ENCODE data around the gene STK10.

DNA sequence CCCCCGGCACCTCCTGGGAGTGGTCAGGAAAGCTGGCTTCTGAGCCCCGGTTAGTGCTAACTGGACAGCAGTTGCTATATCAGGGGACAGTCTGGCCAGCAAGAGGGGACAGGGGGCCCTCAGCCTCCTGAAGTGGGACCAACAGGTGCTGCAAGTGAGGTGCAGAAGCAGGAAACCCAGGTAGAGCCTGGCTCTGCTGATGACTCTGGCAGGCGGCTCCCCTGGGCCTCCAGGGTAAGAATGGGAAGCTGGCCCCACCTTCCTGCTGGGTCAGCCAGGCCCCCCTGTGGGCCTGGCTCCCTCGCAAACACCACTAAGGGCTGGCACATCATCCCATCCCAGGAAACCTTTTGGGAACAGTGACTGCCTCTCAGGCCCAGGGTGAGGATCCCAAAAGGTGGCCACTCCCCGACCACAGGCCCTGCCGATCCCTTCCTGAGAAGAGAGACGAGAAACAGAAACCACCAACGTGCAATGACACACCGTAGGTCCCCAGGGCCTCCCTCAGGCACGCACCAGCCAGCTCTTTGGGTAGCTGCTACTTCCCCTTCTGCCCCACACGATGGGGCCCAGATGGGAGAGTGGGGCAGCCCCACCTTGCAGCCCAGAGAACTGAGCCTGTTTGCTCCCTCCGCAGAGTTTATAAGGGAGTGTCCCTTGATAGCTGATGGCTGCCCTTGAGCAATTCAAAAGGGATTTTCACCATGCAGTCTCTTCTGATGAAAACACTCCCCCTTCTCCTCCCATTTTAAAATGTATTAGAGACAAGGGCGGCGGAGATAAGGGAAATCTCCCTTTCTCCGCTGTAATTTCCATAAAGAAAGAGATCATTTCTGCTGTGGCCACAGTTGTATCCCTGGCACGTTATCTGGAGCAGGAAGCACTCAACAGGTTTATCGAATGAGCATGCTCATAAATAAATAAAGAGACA is 76.8 kb downstream of the STK10 start:
- TF ChIP-seq, protein P1, sequence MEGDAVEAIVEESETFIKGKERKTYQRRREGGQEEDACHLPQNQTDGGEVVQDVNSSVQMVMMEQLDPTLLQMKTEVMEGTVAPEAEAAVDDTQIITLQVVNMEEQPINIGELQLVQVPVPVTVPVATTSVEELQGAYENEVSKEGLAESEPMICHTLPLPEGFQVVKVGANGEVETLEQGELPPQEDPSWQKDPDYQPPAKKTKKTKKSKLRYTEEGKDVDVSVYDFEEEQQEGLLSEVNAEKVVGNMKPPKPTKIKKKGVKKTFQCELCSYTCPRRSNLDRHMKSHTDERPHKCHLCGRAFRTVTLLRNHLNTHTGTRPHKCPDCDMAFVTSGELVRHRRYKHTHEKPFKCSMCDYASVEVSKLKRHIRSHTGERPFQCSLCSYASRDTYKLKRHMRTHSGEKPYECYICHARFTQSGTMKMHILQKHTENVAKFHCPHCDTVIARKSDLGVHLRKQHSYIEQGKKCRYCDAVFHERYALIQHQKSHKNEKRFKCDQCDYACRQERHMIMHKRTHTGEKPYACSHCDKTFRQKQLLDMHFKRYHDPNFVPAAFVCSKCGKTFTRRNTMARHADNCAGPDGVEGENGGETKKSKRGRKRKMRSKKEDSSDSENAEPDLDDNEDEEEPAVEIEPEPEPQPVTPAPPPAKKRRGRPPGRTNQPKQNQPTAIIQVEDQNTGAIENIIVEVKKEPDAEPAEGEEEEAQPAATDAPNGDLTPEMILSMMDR (optimal IDR thresholded peaks at IDR 0.05 in 1 of 3, IDR thresholded peaks at IDR 0.05 in 1 of 3, conservative IDR thresholded peaks at IDR 0.05 in 1 of 3; ENCODE audit: extremely low read depth in 1 of 3, insufficient read depth in 2 of 3, low read length in 3 of 3) = no peak
- TF ChIP-seq EZH2 (IDR thresholded peaks at IDR 0.05; ENCODE audit: low read length) = no peak
